Measurements from ENCODE around the gene SATB1. TPM values are rescaled to one million over a fixed set of nuclear protein-coding genes. Genes with fewer than 3 reads are reported as not detected.

SATB1 gene
- total RNA-seq, 4 donors from 2014 or later, result 27.7 to 85.3 (median 67.1) TPM

GRCh38 chr3:18346097-18346496 is 79.0 kb downstream of the SATB1 start:
- Histone ChIP-seq H3K36me3 (peaks cover 0 to 14% (median 5%) of the 10 kb centered on the region in 4 donors), H3K4me3 (no peak overlapping the region), H3K9me3 (no peaks in the 10 kb centered on the region), H3K27ac (no peak overlapping the region), H3K4me1 (peaks cover 0 to under 1% (median 0%) of the 10 kb centered on the region in 4 donors), H3K27me3 (no peaks in the 10 kb centered on the region)
- intact Hi-C loops (cut with DNase I; ENCODE audit: low total_unique reads) (no loop called here), in situ Hi-C loops (cut with MboI; ENCODE audit: low pct_ligation_motif_present in 1 of 4, low pct_unique_long_range_greater_than_20kb in 1 of 4, low sequenced_read_pairs in 3 of 4) (no loop called here)
- WGBS, 2 donors (ENCODE audit: low coverage in 1 of 2), result 91 to 96% methylated on average over 4 of the region's 4 CpGs
- DNase-seq, result no peak
- no peak for TF ChIP-seq POLR2A (IDR thresholded peaks at IDR 0.05)
- TF ChIP-seq EP300 (IDR thresholded peaks at IDR 0.05; ENCODE audit: low read depth), result no peak
- TF ChIP-seq CTCF (IDR thresholded peaks at IDR 0.05), result no peak
- TF ChIP-seq POLR2AphosphoS5 (IDR thresholded peaks at IDR 0.05), result no peak

GRCh38 chr3:18345015-18345367 is 80.1 kb downstream of the SATB1 start:
- intact Hi-C loops (cut with DNase I; ENCODE audit: low total_unique reads) (no loop called here), in situ Hi-C loops (cut with MboI; ENCODE audit: low pct_ligation_motif_present in 1 of 4, low pct_unique_long_range_greater_than_20kb in 1 of 4, low sequenced_read_pairs in 3 of 4) (no loop called here)
- 65 to 73% methylated on average over 5 of the region's 5 CpGs for WGBS, 2 donors (ENCODE audit: low coverage in 1 of 2)
- TF ChIP-seq CTCF (IDR thresholded peaks at IDR 0.05) (no peak), POLR2A (IDR thresholded peaks at IDR 0.05) (no peak), POLR2AphosphoS5 (IDR thresholded peaks at IDR 0.05) (no peak), EP300 (IDR thresholded peaks at IDR 0.05; ENCODE audit: low read depth) (no peak)
- H3K9me3 ChIP-seq, result no peaks in the 10 kb centered on the region
- H3K27me3 ChIP-seq, result no peaks in the 10 kb centered on the region
- H3K4me1 ChIP-seq, result no peaks in the 10 kb centered on the region
- DNase-seq, result no peak
- H3K27ac ChIP-seq, result no peak overlapping the region
- H3K36me3 ChIP-seq, result peaks cover 0 to 10% (median 2%) of the 10 kb centered on the region in 4 donors
- H3K4me3 ChIP-seq, result no peak overlapping the region

- intact Hi-C loops (cut with DNase I; ENCODE audit: low total_unique reads) (no loop called here), in situ Hi-C loops (cut with MboI; ENCODE audit: low pct_ligation_motif_present in 1 of 4, low pct_unique_long_range_greater_than_20kb in 1 of 4, low sequenced_read_pairs in 3 of 4) (no loop called here)
- Histone ChIP-seq H3K9me3 (no peaks in the 10 kb centered on the region), H3K27ac (no peak overlapping the region), H3K4me3 (no peak overlapping the region), H3K4me1 (no peaks in the 10 kb centered on the region), H3K36me3 (peaks cover 0 to 10% (median under 1%) of the 10 kb centered on the region in 4 donors), H3K27me3 (no peaks in the 10 kb centered on the region)
- 69 to 81% methylated on average over 4 of the region's 4 CpGs for WGBS, 2 donors (ENCODE audit: low coverage in 1 of 2)
- no peak for DNase-seq
- TF ChIP-seq CTCF (IDR thresholded peaks at IDR 0.05) (no peak), POLR2AphosphoS5 (IDR thresholded peaks at IDR 0.05) (no peak), EP300 (IDR thresholded peaks at IDR 0.05; ENCODE audit: low read depth) (no peak), POLR2A (IDR thresholded peaks at IDR 0.05) (no peak)
Measured at GRCh38 chr3:18344306-18345014, 80.7 kb downstream of the SATB1 start.

GRCh38 chr3:18343809-18344208 is 81.3 kb downstream of the SATB1 start:
- WGBS, 2 donors (ENCODE audit: low coverage in 1 of 2), result 62 to 63% methylated on average over 2 of the region's 2 CpGs
- Histone ChIP-seq H3K4me1 (no peaks in the 10 kb centered on the region), H3K27ac (no peak overlapping the region), H3K36me3 (peaks cover 0 to 10% (median 0%) of the 10 kb centered on the region in 4 donors), H3K4me3 (no peak overlapping the region), H3K9me3 (no peaks in the 10 kb centered on the region), H3K27me3 (no peaks in the 10 kb centered on the region)
- TF ChIP-seq CTCF (IDR thresholded peaks at IDR 0.05) (no peak), EP300 (IDR thresholded peaks at IDR 0.05; ENCODE audit: low read depth) (no peak), POLR2AphosphoS5 (IDR thresholded peaks at IDR 0.05) (no peak), POLR2A (IDR thresholded peaks at IDR 0.05) (no peak)
- intact Hi-C loops (cut with DNase I; ENCODE audit: low total_unique reads), result no loop called here
- in situ Hi-C loops (cut with MboI; ENCODE audit: low pct_ligation_motif_present in 1 of 4, low pct_unique_long_range_greater_than_20kb in 1 of 4, low sequenced_read_pairs in 3 of 4), result no loop called here
- no peak for DNase-seq

Data from transverse colon (tissue), 4 donors.